Panc1 (cell line): ENCODE data around the gene TPRN. TPM values are rescaled to one million over a fixed set of nuclear protein-coding genes. Genes with fewer than 3 reads are reported as not detected.

Experiments used
- ATAC-seq: fragments of 200-7000 bp; cut with Tn5 transposase; 2 replicates; pipeline ENCODE4 v1.9.1; 2020; ENCODE audit warnings: mild to moderate bottlenecking, moderate library complexity
- BruUV-seq: library from RNA; stranded (reverse); fragments of 400-500 nt; replicated peaks from 2 replicates; lab custom pipeline; 2021; lab: Mats Ljungman, UMichigan
- CTCF ChIA-PET: fragments of 300-600 bp; sonication (Branson Sonifier 250); formaldehyde crosslinking; loops from one replicate; lab custom pipeline; 2022; ENCODE audit warnings: antibody characterized with exemption; lab: Charles Lee
- POLR2A ChIA-PET: fragments of 300-600 bp; sonication (Branson Sonifier 250); formaldehyde crosslinking; loops from one replicate; lab custom pipeline; 2022; ENCODE audit warnings: antibody characterized with exemption; lab: Charles Lee
- DNase-seq: peaks from one replicate; pipeline ENCODE4 v3.0.0-alpha.2; 2010; ENCODE audit warnings: low read depth, low spot score
- H3K27ac ChIP-seq: 2 replicates; pipeline ENCODE4 v1.5.1; 2011; ENCODE audit warnings: mild to moderate bottlenecking, low read length, inconsistent platforms
- H3K27me3 ChIP-seq: fragments of 200-500 bp; sonication (Bioruptor generic); 2 replicates; pipeline ENCODE4 v1.6.0; 2014; ENCODE audit warnings: low read length, inconsistent platforms; ENCODE audit not compliant: control insufficient read depth, insufficient read depth
- H3K36me3 ChIP-seq: fragments of 200-500 bp; sonication (Bioruptor generic); 2 replicates; pipeline ENCODE4 v1.5.1; 2014; ENCODE audit warnings: inconsistent platforms, mild to moderate bottlenecking, low read length, moderate library complexity; ENCODE audit not compliant: control insufficient read depth, insufficient read depth
- H3K4me1 ChIP-seq: 2 replicates; pipeline ENCODE4 v1.5.1; 2011; ENCODE audit warnings: inconsistent platforms, mild to moderate bottlenecking, low read length, moderate library complexity; ENCODE audit not compliant: control insufficient read depth, insufficient read depth
- H3K4me3 ChIP-seq, 2 experiments: 2 replicates each; pipeline ENCODE4 v1.5.1; 2011 to 2012; ENCODE audit warnings: low read depth in 2 of 2, low read length in 2 of 2, mild to moderate bottlenecking in 2 of 2, inconsistent platforms in 1 of 2, moderate library complexity in 1 of 2
- H3K9me3 ChIP-seq: fragments of 200-500 bp; sonication (Bioruptor generic); 2 replicates; pipeline ENCODE4 v1.5.1; 2014; ENCODE audit warnings: low read depth, mild to moderate bottlenecking, inconsistent platforms, low read length, moderate library complexity; ENCODE audit not compliant: control insufficient read depth, insufficient read depth
- CTCF ChIP-seq: fragments of 450-650 bp; IDR thresholded peaks from 2 replicates; pipeline ENCODE4 v1.5.1; 2017; ENCODE audit warnings: mild to moderate bottlenecking
- POLR2AphosphoS5 ChIP-seq: IDR thresholded peaks from 2 replicates; pipeline ENCODE4 v1.6.1; 2012; ENCODE audit warnings: mild to moderate bottlenecking, low read depth, low read length, moderate library complexity
- REST ChIP-seq, 2 experiments: IDR thresholded peaks; 2 replicates each; pipeline ENCODE4 v1.6.1; 2011 to 2012; ENCODE audit warnings: low read depth in 2 of 2, control low read depth in 1 of 2, low read length in 1 of 2, mild to moderate bottlenecking in 1 of 2, moderate library complexity in 1 of 2; ENCODE audit not compliant: insufficient read depth in 1 of 2
- SIN3A ChIP-seq: IDR thresholded peaks from 2 replicates; pipeline ENCODE4 v1.6.1; 2012; ENCODE audit warnings: low read depth, mild to moderate bottlenecking, low read length, moderate library complexity, borderline replicate concordance; ENCODE audit not compliant: insufficient read depth
- TCF7L2 ChIP-seq: IDR thresholded peaks from 2 replicates; pipeline ENCODE4 v1.6.1; 2011; ENCODE audit warnings: mild to moderate bottlenecking, low read depth, low read length, inconsistent platforms
- in situ Hi-C: cut with HindIII; loops from 2 replicates; pipeline ENCODE4 v1.10.0; 2016; ENCODE audit warnings: low sequenced_read_pairs, low pct_unique_long_range_greater_than_20kb
- intact Hi-C: fragments of 100-400 bp; cut with micrococcal nuclease; formaldehyde crosslinking; loops from one replicate; pipeline ENCODE4 v1.10.0; 2022; ENCODE audit not compliant: unreplicated experiment
- total RNA-seq: library from RNA; stranded (reverse); gene quantifications from one replicate; pipeline ENCODE4 v1.2.1, GENCODE V29; 2021; ENCODE audit not compliant: unreplicated experiment

Gene TPRN
- total RNA-seq, 1 experiment from 2014 or later, result 21.7 TPM

- H3K9me3 ChIP-seq, result no peaks in the 10 kb centered on the region
- TF ChIP-seq CTCF (no peak), POLR2AphosphoS5 (no peak), SIN3A (no peak), TCF7L2 (no peak)
- intact Hi-C loops, result no loop called here
- ATAC-seq (no peak), DNase-seq (no peak)
- in situ Hi-C loops, result no loop called here
- H3K27me3 ChIP-seq, result no peaks in the 10 kb centered on the region
- ChIA-PET POLR2A (no interaction called here), CTCF (no interaction called here)
- no peak overlapping the region for H3K4me3 ChIP-seq
- H3K27ac ChIP-seq, result no peak overlapping the region
- no peaks in the 10 kb centered on the region for H3K36me3 ChIP-seq
- H3K4me1 ChIP-seq, result peaks cover 6% of the 10 kb centered on the region
- BruUV-seq, result no TSS peak
Observed at GRCh38 chr9:137173796-137174664, 26.5 kb downstream of the TPRN start.

- no TSS peak for BruUV-seq
- peaks cover 6% of the 10 kb centered on the region for H3K4me1 ChIP-seq
- no peaks in the 10 kb centered on the region for H3K36me3 ChIP-seq
- DNase-seq, result no peak
- intact Hi-C loops, result no loop called here
- in situ Hi-C loops, result no loop called here
- POLR2A ChIA-PET, result no interaction called here
- TF ChIP-seq REST (IDR thresholded peaks at IDR 0.05; ENCODE audit: insufficient read depth in 1 of 2, low read depth in 2 of 2, low read length in 1 of 2) (no peak), TCF7L2 (no peak), SIN3A (no peak), POLR2AphosphoS5 (no peak), CTCF (no peak)
- no peak overlapping the region for H3K27ac ChIP-seq
- no peaks in the 10 kb centered on the region for H3K9me3 ChIP-seq
- no peak for ATAC-seq
- CTCF ChIA-PET, result no interaction called here
- no peaks in the 10 kb centered on the region for H3K27me3 ChIP-seq
- H3K4me3 ChIP-seq, result no peak overlapping the region
Observed at GRCh38 chr9:137172901-137173795, 27.4 kb downstream of the TPRN start.
